Testis (tissue), 2 donors: ENCODE data around the gene GOLGA6L2.

Experiments used
- POLR2A ChIP-seq: fragments of 450-650 bp; IDR thresholded peaks from one replicate; pipeline ENCODE4 v1.6.1; 2017; ENCODE audit warnings: antibody characterized with exemption, mild to moderate bottlenecking, moderate library complexity
- TF ChIP-seq, protein P1 (sequence below), 3 experiments: fragments of 450-650 bp in 2 of 3; fragments of 200-600 bp in 1 of 3; sonication (generic) in 1 of 3; IDR thresholded peaks; one replicate each; pipeline ENCODE4 v1.5.1; 2016 to 2019; ENCODE audit warnings: antibody characterized with exemption in 3 of 3, mild to moderate bottlenecking in 2 of 3, moderate library complexity in 1 of 3

DNA sequence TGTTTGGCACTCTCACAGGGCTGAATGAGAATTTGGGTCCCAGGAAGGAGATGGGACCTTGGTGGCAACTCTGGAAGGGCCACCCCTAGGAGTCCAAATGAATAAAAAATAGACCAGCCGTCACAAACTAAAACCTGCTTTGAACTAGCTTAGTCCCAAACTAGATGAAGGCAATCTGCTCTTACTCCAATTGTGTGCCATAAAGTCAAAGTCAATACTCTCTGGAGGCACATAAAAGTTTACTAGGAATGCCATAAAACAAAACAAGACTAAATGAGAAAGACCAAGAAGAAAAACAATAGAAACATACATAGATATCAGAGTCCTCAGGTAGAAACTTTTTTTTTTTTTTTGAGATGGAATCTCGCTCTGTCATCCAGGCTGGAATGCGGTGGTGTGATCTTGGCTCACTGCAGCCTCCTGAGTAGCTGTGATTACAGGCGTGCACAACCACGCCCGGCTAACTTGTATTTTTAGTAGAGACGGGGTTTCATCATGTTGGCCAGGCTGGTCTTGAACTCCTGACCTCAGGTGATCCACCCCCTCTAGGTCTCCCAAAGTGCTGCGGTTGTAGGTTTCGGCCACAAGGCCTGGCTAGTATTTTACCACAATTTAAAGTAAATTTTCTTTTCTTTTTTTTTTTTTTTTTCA, 8.1 kb downstream of the GOLGA6L2 start:
- TF ChIP-seq, protein P1, sequence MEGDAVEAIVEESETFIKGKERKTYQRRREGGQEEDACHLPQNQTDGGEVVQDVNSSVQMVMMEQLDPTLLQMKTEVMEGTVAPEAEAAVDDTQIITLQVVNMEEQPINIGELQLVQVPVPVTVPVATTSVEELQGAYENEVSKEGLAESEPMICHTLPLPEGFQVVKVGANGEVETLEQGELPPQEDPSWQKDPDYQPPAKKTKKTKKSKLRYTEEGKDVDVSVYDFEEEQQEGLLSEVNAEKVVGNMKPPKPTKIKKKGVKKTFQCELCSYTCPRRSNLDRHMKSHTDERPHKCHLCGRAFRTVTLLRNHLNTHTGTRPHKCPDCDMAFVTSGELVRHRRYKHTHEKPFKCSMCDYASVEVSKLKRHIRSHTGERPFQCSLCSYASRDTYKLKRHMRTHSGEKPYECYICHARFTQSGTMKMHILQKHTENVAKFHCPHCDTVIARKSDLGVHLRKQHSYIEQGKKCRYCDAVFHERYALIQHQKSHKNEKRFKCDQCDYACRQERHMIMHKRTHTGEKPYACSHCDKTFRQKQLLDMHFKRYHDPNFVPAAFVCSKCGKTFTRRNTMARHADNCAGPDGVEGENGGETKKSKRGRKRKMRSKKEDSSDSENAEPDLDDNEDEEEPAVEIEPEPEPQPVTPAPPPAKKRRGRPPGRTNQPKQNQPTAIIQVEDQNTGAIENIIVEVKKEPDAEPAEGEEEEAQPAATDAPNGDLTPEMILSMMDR (IDR thresholded peaks at IDR 0.05): no peak
- TF ChIP-seq POLR2A: no peak
